ENCODE measurements around the gene EMILIN1.

DNA sequence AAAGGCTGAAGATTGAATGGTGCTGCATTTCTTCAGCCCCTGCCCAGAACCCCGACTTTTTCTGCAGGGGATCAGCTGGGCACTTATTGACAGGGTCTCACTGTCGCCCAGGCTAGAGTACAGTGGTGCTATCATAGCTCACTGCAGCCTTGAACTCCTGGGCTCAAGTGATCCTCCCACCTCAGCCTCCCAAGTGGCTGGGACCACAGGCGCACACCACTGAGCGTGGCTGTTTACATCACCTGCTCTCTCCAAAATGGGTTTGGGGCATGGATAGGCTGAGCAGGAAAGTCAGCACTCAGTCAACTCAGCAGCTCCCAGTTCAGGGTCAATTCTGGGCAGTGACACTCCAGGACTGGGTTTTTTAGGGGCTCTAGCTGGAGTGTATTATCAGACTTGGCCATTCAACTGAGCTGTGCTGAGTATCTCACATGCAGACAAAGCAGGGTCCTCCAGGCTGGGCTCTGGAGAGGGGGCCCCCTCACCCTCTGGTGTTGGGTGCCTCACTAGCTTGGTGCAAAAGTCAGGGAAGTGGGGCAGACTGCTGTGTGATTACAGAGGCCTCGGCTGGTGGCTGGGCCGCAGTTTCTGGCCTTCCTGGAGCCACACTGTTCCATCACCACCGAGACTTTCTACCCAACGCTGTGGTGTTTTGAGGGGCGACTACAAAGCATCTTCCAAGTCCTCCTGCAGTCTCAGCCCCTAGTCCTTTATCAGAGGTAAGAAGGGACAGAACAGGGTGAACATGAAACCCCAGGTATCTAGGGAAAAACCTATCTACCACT, 49.7 kb downstream of the EMILIN1 start:
- TF ChIP-seq CTCF (IDR thresholded peaks at IDR 0.05 in 2 of 3, conservative IDR thresholded peaks at IDR 0.05 in 1 of 3; ENCODE audit: control insufficient read depth in 2 of 3, extremely low read depth in 1 of 3, insufficient read depth in 1 of 3, low read depth in 3 of 3, low read length in 3 of 3) (no peak), EP300 (IDR thresholded peaks at IDR 0.05; ENCODE audit: borderline replicate concordance in 1 of 2, control insufficient read depth in 1 of 2, low read depth in 2 of 2, low read length in 2 of 2) (no peak), POLR2A (IDR thresholded peaks at IDR 0.05; ENCODE audit: low read depth, low read length) (0 out of 2 replicates have a peak, but pooled peaks have one; percentile 13), ZNF687 (IDR thresholded peaks at IDR 0.05) (no peak), SP1 (IDR thresholded peaks at IDR 0.05; ENCODE audit: low read depth, low read length) (no peak), SKIL (IDR thresholded peaks at IDR 0.05; ENCODE audit: low read depth, poor library complexity, severe bottlenecking) (no peak), MAX (IDR thresholded peaks at IDR 0.05; ENCODE audit: low read depth, low read length) (no peak)

All from GM12878 (cell line).